ENCODE data around the gene LPCAT1.

The LPCAT1 gene

GRCh38 chr5:1470762-1471211 lies 53.0 kb downstream of the LPCAT1 start:
- Histone ChIP-seq H4K20me1 (no peaks in the 10 kb centered on the region), H3K27me3 (no peaks in the 10 kb centered on the region), H3K4me1 (peaks cover 14% of the 10 kb centered on the region; the same call in 1 of the 2 replicates), H3K9ac (no peak overlapping the region), H3K4me3 (no peak overlapping the region), H3K27ac (no peak overlapping the region), H3K9me3 (peaks cover 11% of the 10 kb centered on the region), H3K36me3 (peaks cover 86% of the 10 kb centered on the region), H3K4me2 (no peak overlapping the region)
- no peak for TF ChIP-seq Cebpa-rat (IDR thresholded peaks at IDR 0.05)

- Histone ChIP-seq H3K27ac (no peak overlapping the region), H3K4me2 (no peak overlapping the region), H3K4me3 (no peak overlapping the region), H3K9ac (no peak overlapping the region), H4K20me1 (no peaks in the 10 kb centered on the region), H3K36me3 (peaks cover 85% of the 10 kb centered on the region), H3K27me3 (no peaks in the 10 kb centered on the region), H3K4me1 (peaks cover 14% of the 10 kb centered on the region; the same call in 1 of the 2 replicates), H3K9me3 (peaks cover 16% of the 10 kb centered on the region)
- TF ChIP-seq Cebpa-rat (IDR thresholded peaks at IDR 0.05) = no peak
These were observed 54.9 kb downstream of the LPCAT1 start for GRCh38 chr5:1468629-1469527.

GRCh38 chr5:1468247-1468612 lies 55.5 kb downstream of the LPCAT1 start:
- Histone ChIP-seq H4K20me1 (no peaks in the 10 kb centered on the region), H3K4me3 (no peak overlapping the region), H3K36me3 (peaks cover 85% of the 10 kb centered on the region), H3K9me3 (peaks cover 16% of the 10 kb centered on the region), H3K27me3 (no peaks in the 10 kb centered on the region), H3K4me1 (peaks cover 14% of the 10 kb centered on the region; the same call in 1 of the 2 replicates), H3K9ac (no peak overlapping the region), H3K4me2 (no peak overlapping the region), H3K27ac (no peak overlapping the region)
- no peak for TF ChIP-seq Cebpa-rat (IDR thresholded peaks at IDR 0.05)

GRCh38 chr5:1467341-1468246 lies 56.2 kb downstream of the LPCAT1 start:
- H4K20me1 ChIP-seq = no peaks in the 10 kb centered on the region
- H3K4me1 ChIP-seq = peaks cover 14% of the 10 kb centered on the region; the same call in 1 of the 2 replicates
- no peaks in the 10 kb centered on the region for H3K27me3 ChIP-seq
- no peak overlapping the region for H3K9ac ChIP-seq
- no peak overlapping the region for H3K4me2 ChIP-seq
- peaks cover 85% of the 10 kb centered on the region for H3K36me3 ChIP-seq
- peaks cover 16% of the 10 kb centered on the region for H3K9me3 ChIP-seq
- H3K4me3 ChIP-seq = no peak overlapping the region
- TF ChIP-seq Cebpa-rat (IDR thresholded peaks at IDR 0.05) = no peak
- H3K27ac ChIP-seq = no peak overlapping the region

- H3K9ac ChIP-seq = no peak overlapping the region
- H3K4me2 ChIP-seq = no peak overlapping the region
- H3K36me3 ChIP-seq = peaks cover 85% of the 10 kb centered on the region
- H3K27me3 ChIP-seq = no peaks in the 10 kb centered on the region
- no peak overlapping the region for H3K27ac ChIP-seq
- no peak overlapping the region for H3K4me3 ChIP-seq
- H4K20me1 ChIP-seq = no peaks in the 10 kb centered on the region
- peaks cover 14% of the 10 kb centered on the region; the same call in 1 of the 2 replicates for H3K4me1 ChIP-seq
- TF ChIP-seq Cebpa-rat (IDR thresholded peaks at IDR 0.05) = no peak
- peaks cover 16% of the 10 kb centered on the region for H3K9me3 ChIP-seq
These were observed 57.0 kb downstream of the LPCAT1 start for GRCh38 chr5:1466631-1467265.

GRCh38 chr5:1465966-1466471 lies 57.7 kb downstream of the LPCAT1 start:
- Histone ChIP-seq H3K9me3 (peaks cover 16% of the 10 kb centered on the region), H3K4me3 (no peak overlapping the region), H3K4me1 (peaks cover 19% of the 10 kb centered on the region), H4K20me1 (no peaks in the 10 kb centered on the region), H3K36me3 (peaks cover 86% of the 10 kb centered on the region), H3K9ac (no peak overlapping the region), H3K27ac (no peak overlapping the region), H3K27me3 (no peaks in the 10 kb centered on the region), H3K4me2 (no peak overlapping the region)
- no peak for TF ChIP-seq Cebpa-rat (IDR thresholded peaks at IDR 0.05)

GRCh38 chr5:1465117-1465516 lies 58.6 kb downstream of the LPCAT1 start:
- H4K20me1 ChIP-seq = peaks cover 6% of the 10 kb centered on the region; the same call in 1 of the 2 replicates
- H3K9ac ChIP-seq = no peak overlapping the region
- no peak for TF ChIP-seq Cebpa-rat (IDR thresholded peaks at IDR 0.05)
- no peak overlapping the region for H3K27ac ChIP-seq
- H3K4me1 ChIP-seq = peaks cover 28% of the 10 kb centered on the region
- H3K9me3 ChIP-seq = peaks cover 16% of the 10 kb centered on the region
- no peaks in the 10 kb centered on the region for H3K27me3 ChIP-seq
- no peak overlapping the region for H3K4me2 ChIP-seq
- peaks cover 79% of the 10 kb centered on the region for H3K36me3 ChIP-seq
- H3K4me3 ChIP-seq = no peak overlapping the region

- no peak overlapping the region for H3K4me3 ChIP-seq
- H3K27me3 ChIP-seq = no peaks in the 10 kb centered on the region
- H3K9me3 ChIP-seq = peaks cover 16% of the 10 kb centered on the region
- peaks cover 34% of the 10 kb centered on the region for H3K4me1 ChIP-seq
- peaks cover 73% of the 10 kb centered on the region for H3K36me3 ChIP-seq
- peaks cover 8% of the 10 kb centered on the region; the same call in 1 of the 2 replicates for H4K20me1 ChIP-seq
- H3K4me2 ChIP-seq = no peak overlapping the region
- no peak overlapping the region for H3K9ac ChIP-seq
- no peak overlapping the region for H3K27ac ChIP-seq
- TF ChIP-seq Cebpa-rat (IDR thresholded peaks at IDR 0.05) = no peak
These were observed 59.2 kb downstream of the LPCAT1 start for GRCh38 chr5:1464511-1464910.

- H3K9ac ChIP-seq = no peak overlapping the region
- no peaks in the 10 kb centered on the region for H3K27me3 ChIP-seq
- no peak overlapping the region for H3K4me2 ChIP-seq
- H3K36me3 ChIP-seq = peaks cover 72% of the 10 kb centered on the region
- no peak for TF ChIP-seq Cebpa-rat (IDR thresholded peaks at IDR 0.05)
- H3K9me3 ChIP-seq = peaks cover 16% of the 10 kb centered on the region
- peaks cover 8% of the 10 kb centered on the region; the same call in 1 of the 2 replicates for H4K20me1 ChIP-seq
- no peak overlapping the region for H3K4me3 ChIP-seq
- H3K4me1 ChIP-seq = peaks cover 31% of the 10 kb centered on the region
- H3K27ac ChIP-seq = no peak overlapping the region
These were observed 59.7 kb downstream of the LPCAT1 start for GRCh38 chr5:1464096-1464446.
